DMS114 treated with DMSO at 0.1 percent for 48 hours (cell line): ENCODE measurements around the gene BTBD9.

ENCODE experiments used
- DNase-seq: peaks from one replicate; lab custom pipeline; 2025; ENCODE audit not compliant: unreplicated experiment; lab: John Stamatoyannopoulos, UW

Gene BTBD9

DNA sequence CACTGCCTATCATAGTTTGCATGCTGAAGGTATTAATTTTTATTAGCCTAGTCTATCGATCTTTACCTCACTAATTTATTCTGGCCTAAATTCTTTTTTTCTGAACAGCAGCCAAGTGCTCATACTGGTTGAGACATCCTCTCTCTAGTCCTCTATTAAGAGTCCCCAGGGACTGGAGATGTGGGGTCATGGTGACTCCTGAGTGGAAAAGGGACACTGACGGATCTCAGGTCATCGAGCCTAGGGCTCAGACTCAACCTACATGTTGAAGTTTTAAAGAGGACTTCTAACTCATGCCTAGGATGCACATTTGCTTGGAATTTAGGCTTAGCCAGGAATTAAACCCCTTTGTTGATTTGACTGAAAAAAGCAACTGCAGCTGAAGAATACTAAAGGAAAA, 378.1 kb downstream of the BTBD9 start:
- no peak for DNase-seq

DNA sequence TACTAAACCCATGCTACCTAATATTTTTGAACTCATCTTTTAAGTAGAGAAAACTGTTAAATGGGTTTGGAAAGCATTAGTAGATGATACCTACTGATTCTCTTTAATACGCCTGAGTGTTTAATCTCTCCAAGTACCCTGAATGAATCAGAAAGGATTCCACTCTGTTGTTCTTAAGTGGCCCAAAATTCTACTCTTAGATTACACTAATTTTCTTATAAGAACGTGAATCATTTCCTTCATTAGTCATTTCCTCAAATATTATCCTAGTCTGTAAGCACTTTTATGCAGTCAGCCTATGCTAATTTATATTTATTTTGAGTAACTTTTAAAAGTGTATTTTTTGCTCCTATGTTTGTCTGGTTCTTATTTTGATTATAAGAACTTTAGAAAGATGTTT, 380.0 kb downstream of the BTBD9 start:
- DNase-seq = no peak

GRCh38 chr6:38248500-38249234, 391.1 kb downstream of the BTBD9 start:
- no peak for DNase-seq

DNA sequence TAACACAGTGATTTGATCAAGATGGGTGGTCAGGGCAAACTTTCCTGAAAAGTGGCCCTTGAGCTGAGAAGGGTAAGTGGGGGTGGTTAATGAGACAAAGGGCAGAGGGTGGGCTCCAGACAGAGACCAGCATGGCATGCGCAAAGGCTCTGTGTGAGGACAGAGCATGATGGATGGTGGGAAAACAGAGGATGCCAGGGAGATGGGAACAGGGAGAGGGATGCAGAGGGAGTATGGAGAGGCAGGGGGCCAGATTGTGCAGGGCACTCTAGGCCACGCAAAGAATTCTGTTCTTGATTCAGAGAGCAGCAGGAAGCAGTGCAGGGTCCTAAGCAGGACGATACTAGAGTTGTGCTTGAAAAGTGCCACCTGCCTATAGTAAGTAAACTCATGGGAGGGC, 394.4 kb downstream of the BTBD9 start:
- no peak for DNase-seq

DNA sequence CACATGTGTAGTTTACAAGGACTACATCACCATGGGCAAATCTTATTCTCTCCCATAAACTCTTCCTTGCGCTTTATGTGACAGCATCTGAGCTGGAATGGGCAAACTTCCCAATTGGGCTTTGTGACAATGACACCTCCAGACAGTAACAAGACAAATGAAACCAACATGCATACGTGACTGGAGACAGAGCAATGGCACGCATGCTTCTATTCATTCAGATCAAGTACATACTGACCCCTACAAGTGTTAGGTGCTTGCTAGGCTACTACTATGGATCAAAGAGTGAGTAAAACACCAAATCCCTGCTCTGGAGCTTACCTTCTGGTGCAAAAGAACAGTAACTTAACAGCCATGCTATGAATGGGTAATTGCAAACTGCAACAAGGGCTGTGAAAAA, 394.9 kb downstream of the BTBD9 start:
- no peak for DNase-seq

GRCh38 chr6:38241200-38241871, 398.4 kb downstream of the BTBD9 start:
- DNase-seq = no peak

DNA sequence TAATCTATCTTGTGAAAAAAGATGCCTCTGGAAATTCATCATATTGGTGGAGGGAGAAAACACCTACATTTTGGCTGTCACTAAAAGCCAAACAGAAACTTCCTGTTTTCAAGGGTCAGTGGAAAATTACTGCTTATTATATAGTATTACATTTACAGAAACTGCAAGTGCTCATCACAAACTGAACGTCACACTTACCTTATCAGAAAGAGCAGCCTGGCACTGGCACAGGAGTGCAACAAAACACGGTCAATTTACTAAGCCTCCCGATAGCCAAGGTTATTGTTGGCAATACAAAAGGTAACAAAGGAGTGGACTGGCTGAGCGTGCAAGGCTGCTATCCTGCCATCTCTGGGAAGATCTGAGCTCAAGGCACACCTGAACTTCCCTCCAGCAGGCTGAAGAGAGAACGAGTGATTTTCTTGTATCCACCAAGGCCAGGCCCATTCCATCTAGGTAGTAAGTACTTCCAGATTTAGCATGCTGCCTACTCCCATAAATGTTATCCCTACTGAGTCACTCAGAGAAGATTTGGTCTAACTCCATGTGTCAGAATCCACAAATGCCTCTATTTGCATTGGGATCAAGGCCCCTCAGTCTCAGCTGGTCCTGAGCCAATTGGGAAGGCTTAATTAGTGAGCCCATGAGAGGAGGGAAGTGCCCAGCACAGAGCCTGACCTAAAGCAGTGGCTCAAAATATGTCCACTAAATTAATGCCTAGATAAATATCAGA, 399.8 kb downstream of the BTBD9 start:
- DNase-seq = no peak

- no peak for DNase-seq
Observed at GRCh38 chr6:38236631-38237030, 403.1 kb downstream of the BTBD9 start.

GRCh38 chr6:38234934-38235682, 404.6 kb downstream of the BTBD9 start:
- no peak for DNase-seq

GRCh38 chr6:38234141-38234540, 405.6 kb downstream of the BTBD9 start:
- no peak for DNase-seq

DNA sequence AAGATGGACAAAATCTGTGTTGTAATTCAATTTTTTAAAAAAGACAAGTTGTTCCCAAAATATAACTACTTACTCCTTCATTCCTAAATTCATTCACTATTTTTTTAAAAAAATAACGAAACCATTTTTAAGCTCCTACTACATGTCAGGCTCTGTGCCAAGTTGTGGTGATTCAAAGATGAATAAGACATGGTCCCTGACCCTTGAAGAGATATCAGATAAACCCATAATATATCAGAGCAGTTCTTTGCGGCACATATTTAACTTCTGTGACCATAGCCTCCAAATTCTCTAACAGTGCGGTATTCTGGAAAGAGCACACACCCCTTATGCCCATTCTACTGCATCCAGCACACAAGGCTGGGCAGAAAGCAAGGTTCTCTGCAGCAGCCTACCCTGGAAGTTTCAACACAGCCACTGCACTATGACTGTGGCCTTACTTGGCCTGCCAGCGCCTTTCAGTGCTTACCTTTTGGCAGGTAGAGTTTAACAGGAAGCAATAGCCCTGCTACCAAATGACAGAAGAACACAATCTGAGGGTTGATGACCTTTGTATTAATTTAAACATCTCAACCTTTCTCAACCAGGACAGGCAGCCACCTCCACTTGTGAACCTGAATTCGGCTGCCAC, 406.5 kb downstream of the BTBD9 start:
- no peak for DNase-seq

GRCh38 chr6:38225766-38226165, 414.0 kb downstream of the BTBD9 start:
- no peak for DNase-seq

DNA sequence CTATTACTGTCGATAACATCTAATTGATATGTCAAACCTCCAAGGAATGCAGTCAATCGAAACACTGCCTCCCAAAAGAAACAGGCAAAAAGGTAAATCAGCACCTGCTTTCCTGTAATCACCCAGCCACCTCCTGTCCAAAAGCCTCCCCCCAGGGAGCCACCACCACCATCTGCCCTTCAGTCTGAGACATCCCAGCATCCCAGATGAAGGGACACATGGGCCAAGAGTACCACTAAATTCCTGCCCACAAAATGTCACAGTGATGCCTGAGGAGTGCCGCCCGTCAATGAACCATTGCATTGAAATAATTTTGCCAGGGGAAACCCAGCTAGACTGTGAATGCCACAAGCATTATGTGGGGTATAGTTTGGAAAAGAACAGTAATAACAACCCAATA, 418.5 kb downstream of the BTBD9 start:
- no peak for DNase-seq

DNA sequence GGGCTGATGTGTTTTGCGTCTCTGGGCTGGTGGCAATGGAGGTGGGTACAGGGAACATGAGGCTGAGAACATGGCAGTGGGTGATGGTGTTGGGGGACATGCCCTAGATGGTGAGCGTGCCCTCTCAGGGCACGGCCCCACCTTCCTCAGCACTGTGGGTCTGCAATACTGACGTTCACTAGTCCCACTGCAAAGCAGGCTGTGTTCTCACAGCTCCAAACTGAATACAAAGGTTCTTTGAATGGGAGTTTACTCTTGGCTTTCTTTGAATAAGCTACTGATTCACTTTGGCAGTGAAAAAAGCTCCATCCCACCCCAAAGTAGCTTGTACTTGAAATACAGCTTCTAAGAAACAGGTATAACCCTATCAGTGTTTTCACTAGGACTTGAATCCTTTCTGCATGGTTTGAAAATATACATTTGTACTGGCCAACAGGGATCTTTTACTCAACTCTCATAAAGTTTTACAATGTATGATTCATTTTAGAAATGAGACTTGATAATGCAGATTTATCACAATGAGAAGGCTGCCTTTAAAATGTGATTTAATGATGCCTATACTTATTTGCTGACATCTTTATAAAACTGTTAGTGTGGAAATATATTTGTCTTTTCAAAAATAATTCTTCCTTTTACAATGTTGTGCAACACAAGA, 419.5 kb downstream of the BTBD9 start:
- no peak for DNase-seq

DNA sequence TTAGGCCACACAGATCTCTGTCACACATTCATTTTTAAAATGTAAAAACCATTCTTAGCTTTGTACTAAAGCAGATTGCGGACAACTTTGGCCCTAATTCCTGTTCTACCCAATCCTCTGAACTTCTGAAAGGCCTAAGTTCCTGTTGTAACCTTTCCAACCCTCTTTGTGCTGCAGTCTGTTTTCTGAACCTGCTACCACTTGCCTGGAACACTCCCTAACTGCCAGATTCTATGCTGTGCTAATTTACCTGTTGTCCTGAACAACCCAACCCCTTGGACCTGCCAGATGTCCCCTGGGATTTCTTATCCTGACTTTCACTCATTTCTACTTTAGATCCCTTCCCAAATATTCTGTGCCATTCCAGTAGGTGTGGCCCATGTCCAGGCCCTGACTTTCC, 421.5 kb downstream of the BTBD9 start:
- DNase-seq = no peak

DNA sequence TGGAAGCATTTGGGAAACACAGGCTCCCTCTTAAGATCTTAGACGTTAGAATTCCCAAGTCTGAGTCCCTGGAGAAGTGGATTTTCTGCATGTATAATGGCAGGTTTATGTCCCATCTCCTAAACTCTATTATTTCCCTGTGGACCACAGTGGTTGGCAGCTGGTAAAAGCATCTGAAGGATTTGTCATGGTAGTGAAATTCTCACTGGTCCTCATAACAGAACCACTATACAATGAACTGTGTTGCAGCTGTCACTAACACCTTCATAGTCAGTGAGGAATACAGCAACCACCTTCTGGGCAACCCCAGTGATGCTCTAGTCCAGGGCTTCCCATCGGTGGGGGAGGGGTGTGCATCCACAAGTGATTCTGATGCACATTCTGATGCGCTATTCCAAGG, 423.3 kb downstream of the BTBD9 start:
- DNase-seq = no peak

DNA sequence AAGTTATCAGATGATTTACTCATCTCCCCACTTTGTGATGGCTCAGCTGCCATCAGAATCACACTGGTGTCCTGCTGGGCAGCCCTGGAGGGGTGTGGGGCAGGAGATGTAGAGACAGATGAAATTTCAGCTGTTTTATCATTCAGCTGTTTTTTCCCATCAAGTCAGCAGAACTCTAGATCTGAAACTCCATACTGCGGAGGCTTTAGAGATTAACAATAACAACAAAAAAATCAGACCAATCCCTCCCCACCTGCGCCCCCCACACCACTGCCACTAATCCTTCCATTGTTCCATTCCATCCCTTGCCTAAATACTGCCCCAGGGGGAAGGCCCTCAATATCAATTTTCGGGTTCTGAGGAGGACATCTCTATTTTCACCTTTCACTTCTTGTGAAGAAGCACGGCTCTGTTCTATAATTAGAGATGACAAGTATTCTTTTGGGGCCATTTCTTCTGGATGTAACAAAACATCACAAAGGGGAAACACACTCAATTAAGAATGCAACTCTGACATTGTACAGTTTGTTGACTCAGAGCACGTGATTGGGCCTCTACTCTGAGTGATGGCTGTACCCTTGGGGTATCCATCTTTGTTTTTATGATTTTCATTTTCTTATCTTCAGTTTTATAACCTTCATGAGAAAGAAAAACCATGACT, 423.9 kb downstream of the BTBD9 start:
- DNase-seq = no peak

GRCh38 chr6:38215225-38215624, 424.5 kb downstream of the BTBD9 start:
- no peak for DNase-seq

DNA sequence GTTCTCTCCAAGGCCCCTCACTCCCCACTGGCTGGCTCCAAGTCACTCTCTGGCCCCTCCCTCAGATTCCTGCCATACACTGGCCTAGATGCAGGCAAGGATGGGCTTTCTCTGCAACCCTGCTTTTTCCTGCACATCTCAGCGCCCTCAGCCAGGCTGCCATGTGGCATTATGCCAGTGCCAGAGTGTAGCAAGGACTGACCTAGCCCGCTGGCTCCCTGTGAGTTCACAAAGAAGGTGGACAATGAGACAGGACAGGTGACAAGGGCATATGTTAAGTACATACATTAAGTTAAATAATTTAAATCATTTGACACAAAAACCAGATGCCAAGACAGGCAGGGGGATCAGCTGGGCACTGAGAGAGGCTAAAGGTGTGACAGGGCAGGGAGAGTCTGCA, 425.6 kb downstream of the BTBD9 start:
- no peak for DNase-seq

DNA sequence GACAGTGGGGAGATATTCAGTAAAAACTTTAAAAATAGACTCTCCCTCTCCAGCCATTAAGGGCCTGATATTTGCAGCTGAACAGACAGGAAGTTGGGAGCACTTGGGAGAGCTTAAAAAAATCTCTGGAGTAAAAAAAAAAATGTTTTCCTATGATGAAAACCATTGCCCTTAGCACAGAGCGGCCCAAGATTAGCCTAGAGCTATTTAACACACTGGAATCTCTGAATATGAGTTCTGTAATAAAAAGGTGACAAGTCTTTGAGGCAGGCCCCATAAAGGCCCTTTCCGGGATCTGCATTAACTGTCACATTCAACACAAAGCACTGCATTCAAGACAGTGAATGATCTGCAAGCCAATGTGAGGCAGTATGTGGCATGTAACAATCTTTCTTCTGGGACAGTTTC, 426.5 kb downstream of the BTBD9 start:
- DNase-seq = no peak
